Raji (cell line): ENCODE measurements around the gene CPA5.

Experiments used
- POLR2A ChIP-seq: IDR thresholded peaks from 2 replicates; pipeline ENCODE4 v1.6.1; 2011; ENCODE audit warnings: low read depth, low read length, control low read depth; ENCODE audit not compliant: insufficient read depth

Gene CPA5

DNA sequence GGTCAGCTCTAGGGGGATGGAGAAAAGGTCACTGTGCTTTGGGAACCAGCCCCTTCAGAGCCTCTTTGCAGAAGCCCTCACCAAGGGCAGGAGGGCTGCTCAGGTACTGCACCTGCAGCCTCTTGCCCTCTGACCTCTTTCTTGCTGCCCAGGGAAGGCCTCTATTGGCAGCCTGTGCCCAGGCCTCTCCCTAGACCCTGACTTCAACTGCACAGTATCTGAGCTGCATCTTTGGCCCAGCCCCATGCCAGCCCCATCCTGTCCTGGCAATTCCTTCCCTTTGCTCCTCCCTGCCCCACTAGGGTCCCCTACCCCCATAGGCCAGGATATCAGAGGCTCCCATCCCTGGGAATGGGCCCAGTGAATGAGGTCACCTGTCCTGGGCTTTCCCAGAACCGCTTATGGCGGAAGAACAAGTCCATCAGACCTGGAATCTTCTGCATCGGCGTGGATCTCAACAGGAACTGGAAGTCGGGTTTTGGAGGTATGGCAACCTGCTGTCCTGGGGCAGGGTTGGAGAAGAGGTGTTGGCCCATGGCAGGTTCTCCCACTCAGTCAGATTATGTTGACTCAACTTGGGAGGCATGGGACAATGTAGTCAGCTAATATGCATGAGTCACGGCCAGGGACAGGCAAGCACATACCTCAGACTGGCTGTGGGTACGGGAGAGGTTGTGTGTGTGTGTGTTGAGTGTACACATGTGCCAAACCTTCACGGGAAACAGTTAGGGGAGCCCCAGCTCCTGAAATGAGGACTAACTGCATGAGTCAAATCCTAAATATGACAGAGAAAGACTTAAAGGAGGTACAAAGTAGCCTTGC lies 18.6 kb downstream of the CPA5 start:
- no peak for TF ChIP-seq POLR2A

DNA sequence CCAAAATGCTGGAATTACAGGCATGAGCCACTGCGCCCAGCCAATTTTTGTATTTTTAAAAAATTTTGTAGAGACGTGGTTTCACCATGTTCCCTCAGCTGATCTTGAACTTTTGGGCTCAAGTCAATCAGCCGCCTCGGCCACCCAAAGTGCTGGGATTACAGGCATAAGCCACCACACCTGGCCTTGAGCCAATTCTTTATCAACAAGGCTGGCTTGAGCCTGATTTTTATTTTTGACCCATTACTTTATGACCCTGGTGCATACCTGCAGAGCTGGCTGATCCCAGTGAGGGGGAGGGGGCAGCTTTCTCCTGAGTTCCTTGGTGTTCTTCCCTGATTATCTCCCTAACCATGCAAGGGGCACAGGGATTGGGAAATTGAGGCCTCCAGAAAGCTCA lies 19.8 kb downstream of the CPA5 start:
- no peak for TF ChIP-seq POLR2A

DNA sequence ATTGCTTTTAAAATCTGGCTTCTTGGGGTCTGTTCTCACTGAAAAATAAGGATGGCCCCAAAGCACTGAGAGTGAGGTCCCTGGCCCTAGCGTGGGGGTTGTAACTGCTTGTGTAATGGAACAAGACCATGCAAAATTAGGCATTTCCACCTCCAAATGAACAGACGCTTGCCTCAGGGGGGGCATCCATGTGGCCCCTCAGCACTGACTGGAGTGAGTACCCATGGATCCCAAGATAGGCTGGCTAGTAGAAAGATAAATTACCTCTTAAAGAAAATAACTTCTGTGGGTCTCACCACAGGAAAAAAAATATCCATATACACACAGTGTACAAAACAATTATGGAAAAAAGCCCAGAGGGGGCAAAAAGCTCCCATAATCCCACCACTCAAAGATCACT lies 20.5 kb downstream of the CPA5 start:
- TF ChIP-seq POLR2A = no peak

DNA sequence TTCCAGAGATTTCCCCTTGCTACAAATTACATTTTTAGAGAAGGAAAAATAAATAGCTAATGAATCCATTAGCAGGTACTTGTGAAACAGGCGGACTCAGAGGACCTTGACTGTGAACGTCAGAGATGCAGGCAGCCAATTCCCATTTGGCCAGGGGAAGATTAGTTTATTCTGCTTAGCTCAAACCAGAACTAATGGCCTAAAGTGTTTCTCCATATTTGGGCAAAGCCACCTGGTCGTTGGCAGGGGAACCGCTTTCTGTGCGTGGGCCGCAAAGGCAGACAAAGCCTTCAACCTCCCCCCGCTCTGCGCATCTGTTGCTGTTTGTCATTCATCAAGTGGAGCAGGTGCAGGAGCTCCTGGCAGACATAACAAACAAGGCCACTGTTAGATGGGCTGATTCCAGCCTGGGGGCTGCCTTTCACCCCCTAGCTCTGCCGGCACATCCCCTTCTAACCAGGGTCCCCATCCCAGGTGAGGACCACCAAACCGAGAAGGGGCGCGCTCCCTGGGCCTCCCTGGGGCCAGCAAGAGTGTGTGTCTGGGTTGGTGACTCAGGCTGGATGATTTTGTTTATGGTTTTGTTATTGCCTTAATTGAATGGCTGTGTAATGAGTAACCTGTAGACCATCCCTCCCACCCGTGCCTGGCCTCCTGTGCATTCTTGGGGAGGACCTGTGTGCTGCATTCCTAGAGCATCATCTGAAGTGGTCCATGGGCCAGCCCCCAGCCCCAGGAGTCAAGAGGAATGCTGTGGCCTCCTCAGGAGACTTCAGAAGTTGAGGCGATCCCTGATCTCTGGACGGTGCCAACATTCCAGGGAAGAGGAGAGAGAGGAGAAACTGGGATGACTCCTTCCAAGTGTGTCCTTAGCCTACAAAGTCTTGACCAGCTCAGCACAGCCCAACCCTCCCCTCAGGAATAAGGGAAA lies 21.2 kb downstream of the CPA5 start:
- TF ChIP-seq POLR2A = no peak

DNA sequence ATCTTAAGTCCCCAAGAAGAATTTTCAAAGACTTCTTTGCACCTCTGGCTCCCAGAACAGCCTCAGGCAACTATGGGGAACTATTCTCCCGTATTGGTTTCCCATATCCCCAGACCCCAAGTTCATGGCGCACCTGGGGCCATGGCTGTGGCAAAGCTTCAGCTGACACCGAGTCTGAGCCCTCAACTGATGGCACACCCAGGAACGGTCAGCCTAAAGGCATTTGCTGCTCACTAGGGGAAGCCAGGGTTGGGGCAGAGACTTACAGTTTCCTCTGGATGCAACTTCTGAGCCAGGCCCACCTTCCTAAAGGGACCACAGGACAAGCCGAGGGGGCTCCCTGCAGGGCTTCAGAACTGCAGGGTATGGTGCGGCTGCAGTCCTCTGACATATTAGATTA lies 21.9 kb downstream of the CPA5 start:
- TF ChIP-seq POLR2A = no peak

DNA sequence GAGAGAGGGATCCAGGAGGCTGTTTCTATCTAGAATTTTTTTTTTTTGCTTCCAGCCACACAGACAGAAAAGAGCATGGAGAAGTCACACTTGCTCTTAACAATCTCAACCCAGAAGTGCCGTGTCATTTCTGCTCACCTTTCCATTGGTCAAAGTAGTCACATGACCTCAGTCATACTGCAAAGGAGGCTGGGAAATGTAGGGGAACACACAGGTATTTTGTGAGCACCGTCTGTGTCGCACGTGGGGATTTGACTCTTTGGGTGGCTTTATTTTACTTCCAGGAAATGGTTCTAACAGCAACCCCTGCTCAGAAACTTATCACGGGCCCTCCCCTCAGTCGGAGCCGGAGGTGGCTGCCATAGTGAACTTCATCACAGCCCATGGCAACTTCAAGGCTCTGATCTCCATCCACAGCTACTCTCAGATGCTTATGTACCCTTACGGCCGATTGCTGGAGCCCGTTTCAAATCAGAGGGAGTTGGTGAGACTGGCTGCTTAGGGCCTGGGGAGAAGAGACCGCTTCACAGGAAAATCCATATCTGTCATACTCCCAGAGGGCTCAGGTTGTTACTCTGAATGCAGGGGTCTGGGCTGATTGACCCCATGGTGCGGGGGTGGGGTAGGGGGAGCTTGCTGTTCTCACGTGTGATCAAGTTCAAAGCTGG lies 22.6 kb downstream of the CPA5 start:
- TF ChIP-seq POLR2A = no peak

DNA sequence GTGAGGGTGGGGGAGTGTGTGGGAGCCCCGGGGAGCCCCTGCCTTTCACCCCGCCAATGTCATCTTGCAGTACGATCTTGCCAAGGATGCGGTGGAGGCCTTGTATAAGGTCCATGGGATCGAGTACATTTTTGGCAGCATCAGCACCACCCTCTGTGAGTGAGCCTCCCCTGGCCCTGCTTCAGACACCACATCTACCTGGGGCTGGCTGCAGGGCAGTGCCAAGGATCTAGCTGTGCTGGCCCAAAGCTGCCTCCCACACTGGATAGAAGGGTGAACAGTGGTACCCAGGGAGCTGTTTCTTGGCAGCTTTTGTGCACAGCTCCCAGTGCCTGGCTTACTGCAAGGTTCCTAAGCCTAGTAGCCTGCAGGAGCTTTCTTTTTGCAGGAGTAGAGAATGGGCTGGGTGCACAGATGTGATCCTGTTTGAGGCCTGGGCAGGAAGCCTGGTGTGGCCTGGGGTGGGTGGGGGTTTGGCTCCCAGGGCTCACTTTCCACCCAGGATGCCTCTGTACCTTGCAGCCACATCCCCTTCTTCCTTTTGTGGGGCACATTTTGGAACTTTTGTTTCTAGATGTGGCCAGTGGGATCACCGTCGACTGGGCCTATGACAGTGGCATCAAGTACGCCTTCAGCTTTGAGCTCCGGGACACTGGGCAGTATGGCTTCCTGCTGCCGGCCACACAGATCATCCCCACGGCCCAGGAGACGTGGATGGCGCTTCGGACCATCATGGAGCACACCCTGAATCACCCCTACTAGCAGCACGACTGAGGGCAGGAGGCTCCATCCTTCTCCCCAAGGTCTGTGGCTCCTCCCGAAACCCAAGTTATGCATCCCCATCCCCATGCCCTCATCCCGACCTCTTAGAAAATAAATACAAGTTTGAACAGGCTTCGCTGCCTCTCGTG lies 23.5 kb downstream of the CPA5 start:
- TF ChIP-seq POLR2A = no peak

DNA sequence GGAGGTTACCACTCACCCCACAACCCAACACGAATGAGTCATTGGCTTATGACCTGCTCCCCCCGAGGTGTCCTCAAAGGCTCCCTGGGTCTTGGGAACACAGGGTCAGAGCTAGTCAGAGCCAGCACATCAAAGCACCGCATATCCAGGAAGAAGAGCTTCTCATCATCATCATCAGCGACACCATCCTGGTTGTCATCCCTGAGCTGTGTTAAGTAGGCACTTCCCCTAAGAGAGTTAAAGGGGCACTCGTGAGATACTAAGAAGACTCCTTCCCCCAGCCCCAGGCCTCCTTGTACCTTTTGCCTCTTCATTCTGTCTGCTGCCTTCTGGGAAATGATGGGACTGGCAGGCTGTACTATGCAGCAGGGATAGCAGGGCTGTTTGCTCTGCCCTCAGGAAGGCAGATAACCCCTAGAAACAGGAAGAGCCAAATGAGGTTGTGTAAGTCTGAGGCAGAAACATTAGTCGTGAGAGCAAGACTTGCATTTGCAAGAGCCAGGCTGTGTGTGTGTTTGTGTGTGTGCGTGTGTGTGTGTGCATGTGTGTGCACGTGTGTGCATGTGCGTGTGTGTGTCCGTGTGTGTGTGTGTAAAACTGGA lies 24.6 kb downstream of the CPA5 start:
- TF ChIP-seq POLR2A = no peak

DNA sequence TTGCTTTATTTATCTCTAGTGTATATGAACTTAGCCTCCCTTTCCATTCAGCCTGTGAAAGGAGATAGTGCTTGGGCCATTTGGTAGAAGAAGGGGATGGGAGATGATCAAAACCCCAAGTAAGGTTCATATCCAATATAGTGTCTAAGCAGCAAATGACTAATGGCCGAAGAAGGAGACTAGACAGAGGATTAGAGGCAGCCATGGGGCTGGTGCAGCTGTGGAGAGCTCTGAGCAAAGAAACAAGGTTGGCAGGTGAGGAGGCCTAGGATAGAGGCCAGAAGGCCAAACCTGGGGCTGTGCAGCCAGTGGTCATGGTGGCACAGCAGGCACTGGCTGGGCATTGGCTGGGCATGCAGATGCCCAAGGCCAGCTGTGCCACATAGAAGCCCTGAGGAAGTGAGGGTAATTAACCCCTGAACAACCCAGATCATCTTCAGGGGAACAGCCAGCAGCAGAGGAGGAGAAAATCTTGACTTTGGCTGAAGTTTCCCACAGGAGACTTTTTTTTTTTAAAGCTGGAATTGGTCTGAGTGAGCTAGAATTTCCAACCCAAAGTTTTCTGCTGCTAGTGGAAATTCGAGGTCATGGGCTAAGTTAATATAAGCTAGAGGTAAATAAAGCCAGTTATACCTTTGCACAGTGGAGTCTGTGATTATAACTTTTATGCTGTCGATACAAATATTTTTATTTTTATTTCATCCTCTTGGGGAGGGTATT lies 25.4 kb downstream of the CPA5 start:
- no peak for TF ChIP-seq POLR2A

DNA sequence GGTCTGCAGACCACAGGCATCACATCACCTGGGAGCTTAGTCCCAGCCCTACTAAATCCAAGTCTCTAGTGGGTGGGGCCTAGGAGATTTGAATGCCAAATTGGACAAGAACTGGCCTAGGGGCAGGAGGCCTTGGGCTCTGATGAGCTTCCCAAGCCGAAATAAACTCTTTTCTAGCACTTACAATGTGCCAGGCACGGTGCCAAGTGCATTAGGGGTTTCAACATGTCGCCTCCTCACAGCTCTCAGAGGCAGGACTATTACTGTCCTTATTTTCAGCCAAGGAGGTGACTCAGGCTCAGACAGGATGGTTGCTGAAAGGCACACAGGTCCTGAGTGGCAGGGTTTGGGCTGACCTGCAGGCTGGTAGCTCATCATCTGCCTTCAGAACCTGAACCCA lies 26.4 kb downstream of the CPA5 start:
- no peak for TF ChIP-seq POLR2A

DNA sequence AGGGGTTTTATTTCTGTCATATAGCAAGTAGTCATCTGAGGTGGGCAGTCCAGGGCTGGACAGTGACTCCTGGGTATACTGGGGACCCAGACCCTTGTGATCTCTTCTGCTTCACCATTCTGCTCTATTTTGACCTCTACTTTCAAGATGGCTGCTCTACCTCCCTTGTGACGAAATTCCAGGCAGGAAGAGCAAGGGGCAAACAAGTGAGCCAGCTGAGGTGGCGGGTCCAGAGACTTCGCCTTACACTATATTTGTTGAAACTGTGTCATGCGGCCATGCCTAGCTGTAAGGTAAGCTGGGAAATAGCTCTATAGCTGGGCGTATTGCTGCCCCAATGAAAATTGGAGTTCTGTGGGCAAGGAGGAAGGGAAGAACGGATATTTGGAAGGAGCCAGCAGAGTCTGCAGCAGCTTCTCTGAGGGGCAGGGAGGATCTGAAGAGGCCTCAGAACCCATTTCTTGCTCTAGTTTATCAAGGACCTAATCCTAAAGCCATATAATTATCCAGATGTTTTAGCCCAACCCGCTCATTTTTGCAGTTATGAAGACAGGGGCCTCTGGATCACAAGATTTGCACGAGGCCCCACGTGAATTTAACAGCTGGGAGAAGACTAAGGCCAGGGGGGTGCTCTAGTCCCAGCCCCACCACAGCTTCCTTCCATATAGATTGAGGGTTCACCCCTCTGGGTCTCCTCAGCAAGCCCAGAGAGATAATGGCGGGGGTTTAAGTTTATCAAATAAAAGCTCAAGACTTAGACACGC lies 28.0 kb downstream of the CPA5 start:
- no peak for TF ChIP-seq POLR2A

DNA sequence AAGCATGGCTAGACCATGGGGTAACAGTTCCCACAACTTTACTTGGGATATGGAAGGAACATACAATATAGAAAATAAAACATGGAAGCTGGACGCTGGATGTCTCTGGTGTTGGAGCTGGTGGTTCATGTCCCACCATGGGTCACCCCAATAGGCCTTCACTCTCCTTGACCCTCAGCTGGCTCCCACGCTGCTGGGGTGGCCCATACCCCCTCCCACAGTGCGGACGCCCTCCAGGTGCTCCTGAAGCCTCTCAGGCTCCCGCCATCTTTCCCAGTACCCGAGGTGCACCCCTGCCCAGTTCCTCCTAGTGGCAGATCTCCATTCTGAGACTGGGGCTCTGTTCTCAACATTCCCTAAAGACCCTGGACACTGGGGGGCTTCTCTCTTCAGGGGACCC lies 29.9 kb downstream of the CPA5 start:
- no peak for TF ChIP-seq POLR2A

DNA sequence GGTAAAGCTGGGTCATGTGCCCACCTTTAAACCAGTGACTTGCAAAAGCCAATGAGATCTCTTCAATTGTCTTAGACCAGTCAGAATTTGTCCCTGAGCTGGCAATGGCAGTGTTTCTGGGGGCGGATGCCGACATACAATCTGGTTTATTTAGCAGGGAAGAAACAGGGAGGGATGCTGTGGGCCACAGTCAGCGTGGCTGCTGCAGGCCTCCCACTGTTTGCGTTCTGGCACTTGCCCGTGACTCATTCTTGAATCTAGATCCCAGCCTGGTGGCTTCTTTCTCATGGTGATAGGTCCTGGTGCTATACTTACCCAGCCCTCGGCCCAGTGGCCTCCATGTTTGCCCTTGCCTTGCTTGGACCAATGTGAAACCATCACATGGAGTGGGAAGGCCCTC lies 32.6 kb downstream of the CPA5 start:
- no peak for TF ChIP-seq POLR2A
